Stimulated activated CD8-positive, alpha-beta memory T cell treated with anti-CD3 and anti-CD28 coated beads, Interleukin-12 subunit alpha, Interleukin-12 subunit beta, amount 100 ng/mL, for 24 hours (primary cell): ENCODE data around the gene COX7A1.
A peak's percentile ranks its signal among the peaks of the same experiment; 100 is the strongest.
"Not testable (repeated sequence)": the region's sequence is repeated elsewhere in the genome, so short reads cannot be mapped to it uniquely, and the experiment has no call there.

ENCODE experiments used
- DNase-seq: peaks from one replicate; pipeline ENCODE4 v3.0.0-alpha.2; 2020; ENCODE audit errors: extremely low read depth

Gene COX7A1

GRCh38 chr19:36141039-36141927 is 11.0 kb downstream of the COX7A1 start:
- peak; percentile 70 for DNase-seq

DNA sequence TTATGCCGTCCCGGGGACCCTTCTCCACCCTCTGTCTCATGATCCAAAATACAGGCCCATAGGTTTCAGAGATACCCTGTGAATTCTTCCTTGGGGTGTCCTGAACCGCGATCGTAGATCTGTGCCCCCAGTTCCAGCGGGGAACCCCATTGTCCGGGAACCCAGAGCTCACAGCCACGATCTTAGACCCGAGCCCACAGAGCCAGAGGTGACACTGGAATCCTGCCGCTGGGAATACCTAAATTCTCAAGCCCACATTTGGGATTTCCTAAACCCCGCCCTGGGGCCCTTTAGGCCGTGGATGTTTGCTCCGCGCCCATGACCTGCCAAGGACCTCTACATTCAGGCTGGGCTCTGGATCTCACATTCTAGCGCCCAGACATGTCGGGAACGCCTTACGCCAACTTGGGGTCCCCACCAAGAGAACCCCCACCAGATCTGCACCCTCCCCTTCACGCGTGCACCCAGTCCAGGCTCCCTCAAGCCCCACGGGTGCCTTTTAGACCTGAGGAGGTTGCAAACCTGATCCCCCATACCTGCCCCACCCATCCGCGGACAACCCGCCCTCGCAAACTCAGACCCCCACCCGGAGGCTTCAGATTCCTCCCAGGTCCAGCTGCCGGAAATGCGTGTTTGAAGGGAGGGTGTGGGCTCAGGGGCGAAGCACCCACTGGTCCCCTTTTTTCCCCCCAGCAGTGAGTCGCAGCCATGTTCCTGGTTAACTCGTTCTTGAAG is 11.8 kb downstream of the COX7A1 start:
- peak; percentile 10 for DNase-seq

GRCh38 chr19:36139473-36140303 is 12.6 kb downstream of the COX7A1 start, which contains the start of gene CAPNS1:
Gene CAPNS1 (plus strand): TSS chr19:36140066. CDS start chr19:36141012, 946 bp downstream.
- DNase-seq: peak; percentile 90

- no peak for DNase-seq
These were observed 13.2 kb downstream of the COX7A1 start for GRCh38 chr19:36139120-36139472.

GRCh38 chr19:36136964-36137686 is 15.1 kb downstream of the COX7A1 start:
- no peak for DNase-seq

- DNase-seq: not testable (repeated sequence)
These were observed 17.4 kb downstream of the COX7A1 start for GRCh38 chr19:36134867-36135266.

- DNase-seq: not testable (repeated sequence)
These were observed 21.0 kb downstream of the COX7A1 start for GRCh38 chr19:36131221-36131620.

DNA sequence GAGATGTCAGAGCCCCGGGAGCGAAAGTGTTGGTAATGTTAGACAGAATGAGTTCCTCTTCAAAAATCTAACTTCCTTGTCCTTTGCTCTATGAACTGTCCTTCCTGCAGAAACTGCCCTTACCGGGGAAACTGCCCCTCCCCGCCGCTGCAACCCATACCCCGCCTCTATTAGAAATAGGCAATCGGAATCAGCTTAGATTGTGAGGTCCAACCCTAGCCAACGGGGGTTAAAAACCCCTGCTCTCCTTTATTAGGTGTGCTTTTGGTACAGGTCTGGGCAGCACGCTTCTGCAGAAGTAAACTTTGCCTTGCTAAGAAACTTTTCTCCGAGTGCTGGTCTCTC is 23.9 kb downstream of the COX7A1 start:
- no peak for DNase-seq

DNA sequence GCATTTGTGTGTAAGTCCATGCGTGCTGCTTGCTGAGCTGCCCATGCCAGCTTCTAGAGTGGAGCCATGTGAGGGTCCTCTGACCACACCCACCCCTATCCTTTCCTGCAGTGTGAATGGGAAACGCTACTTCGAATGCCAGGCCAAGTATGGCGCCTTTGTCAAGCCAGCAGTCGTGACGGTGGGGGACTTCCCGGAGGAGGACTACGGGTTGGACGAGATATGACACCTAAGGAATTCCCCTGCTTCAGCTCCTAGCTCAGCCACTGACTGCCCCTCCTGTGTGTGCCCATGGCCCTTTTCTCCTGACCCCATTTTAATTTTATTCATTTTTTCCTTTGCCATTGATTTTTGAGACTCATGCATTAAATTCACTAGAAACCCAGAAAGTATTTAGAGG is 26.7 kb downstream of the COX7A1 start:
- no peak for DNase-seq

DNA sequence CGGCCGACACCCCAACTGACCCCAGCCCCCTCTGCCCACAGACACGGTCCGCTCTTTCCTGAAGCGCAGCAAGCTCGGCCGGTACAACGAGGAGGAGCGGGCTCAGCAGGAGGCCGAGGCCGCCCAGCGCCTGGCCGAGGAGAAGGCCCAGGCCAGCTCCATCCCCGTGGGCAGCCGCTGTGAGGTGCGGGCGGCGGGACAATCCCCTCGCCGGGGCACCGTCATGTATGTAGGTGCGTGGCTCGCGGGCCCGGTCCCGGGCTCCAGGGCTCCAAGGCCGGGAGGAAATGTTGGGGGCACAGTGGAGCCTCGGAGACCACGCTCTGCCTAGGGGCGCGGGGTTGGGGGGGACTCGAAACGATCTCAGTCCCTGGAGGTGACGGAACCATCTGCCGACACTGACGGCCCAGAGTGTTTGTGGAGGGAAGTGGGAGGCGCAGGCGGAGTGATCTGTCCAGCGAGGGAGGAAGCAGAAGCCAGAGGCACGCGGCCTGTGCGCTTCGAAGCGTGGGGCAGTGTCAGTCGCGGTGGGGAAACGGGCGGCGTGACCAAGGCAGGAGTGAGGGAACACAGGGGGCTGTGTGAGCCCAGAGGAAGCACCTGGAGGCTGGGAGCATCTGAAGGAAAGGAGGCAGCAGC is 30.6 kb downstream of the COX7A1 start:
- DNase-seq: no peak

DNA sequence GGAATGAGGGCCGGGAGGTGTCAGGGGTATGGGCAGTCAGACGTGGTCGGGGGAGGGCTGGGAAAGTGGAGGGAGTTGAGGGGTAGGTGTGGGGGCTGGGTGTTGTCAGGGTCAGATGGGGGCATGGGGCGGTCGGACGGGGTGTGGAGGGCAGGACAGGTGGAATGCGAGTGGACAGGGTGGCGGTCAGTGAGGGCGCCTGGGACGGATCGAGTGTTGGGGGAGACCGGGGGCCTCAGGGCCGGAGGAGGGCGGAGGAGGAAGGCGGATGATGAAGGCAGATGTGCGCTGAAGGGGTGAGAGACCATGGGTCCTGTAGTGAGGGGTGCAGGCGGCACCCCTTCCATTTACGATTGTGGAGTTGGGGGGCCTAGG is 31.3 kb downstream of the COX7A1 start:
- DNase-seq: no peak

DNA sequence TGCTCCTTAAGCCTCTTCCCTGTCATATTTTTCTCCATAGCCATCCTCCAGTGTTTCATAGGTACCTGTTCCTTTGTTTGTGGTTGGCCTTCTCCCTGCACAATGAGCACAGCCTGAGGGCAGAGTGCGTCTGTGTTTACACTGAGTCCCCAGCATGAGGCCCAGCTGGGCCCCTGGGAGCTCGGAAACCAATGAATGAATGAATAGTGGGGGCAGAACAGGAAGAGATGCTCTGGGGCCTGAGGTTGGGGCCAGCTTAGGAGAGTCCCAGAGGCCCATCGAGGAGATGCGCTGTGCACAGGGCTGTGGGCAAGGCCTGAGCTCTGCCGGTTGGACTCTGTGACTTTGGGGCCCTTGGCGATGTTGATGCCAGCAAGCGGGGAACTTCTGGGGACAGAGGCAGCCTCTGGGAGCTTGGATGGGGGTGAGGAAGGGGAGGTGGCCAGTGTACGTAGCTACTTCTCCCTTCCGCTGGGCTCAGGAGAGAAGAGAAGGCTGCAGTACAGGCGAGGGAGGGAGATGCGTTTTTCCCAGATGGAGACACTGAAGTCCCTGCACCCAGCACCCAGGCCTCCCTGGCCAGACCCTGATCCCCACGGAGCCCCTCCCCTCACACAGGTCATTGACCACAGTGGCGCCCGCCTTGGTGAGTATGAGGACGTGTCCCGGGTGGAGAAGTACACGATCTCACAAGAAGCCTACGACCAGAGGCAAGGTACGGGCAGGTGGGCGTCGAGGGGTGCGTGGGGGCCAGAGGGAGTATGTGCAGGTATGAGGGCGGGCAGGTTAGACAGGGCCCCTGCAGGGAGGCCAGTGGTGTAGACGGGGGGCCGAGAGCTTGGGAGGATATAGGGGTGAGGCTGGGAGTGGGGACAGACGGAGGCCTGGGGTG is 31.9 kb downstream of the COX7A1 start:
- no peak for DNase-seq

DNA sequence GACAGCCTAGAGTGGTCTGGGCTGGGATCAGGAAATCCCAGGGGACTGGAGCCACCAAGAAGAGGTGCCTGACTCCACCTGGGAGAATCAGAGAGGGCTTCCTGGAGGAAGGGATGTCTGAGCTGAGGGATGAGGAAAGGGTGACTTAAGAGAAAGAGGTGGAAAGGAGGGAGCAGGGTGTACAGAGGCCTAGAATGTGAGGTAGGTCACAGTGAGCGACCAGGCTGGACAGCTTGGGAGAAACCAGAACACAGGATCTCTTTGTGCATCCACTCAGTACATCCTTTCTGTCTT is 36.0 kb downstream of the COX7A1 start:
- DNase-seq: no peak

GRCh38 chr19:36115453-36116343 is 36.5 kb downstream of the COX7A1 start, which contains the start of gene TBCB:
Gene TBCB (plus strand): TSS chr19:36115468. CDS start chr19:36115561, 93 bp downstream.
- peak; percentile 84 for DNase-seq

GRCh38 chr19:36114721-36115452 is 37.4 kb downstream of the COX7A1 start, which contains the start of gene POLR2I:
Gene POLR2I (minus strand): TSS chr19:36114875. CDS start chr19:36114856, 19 bp downstream.
- DNase-seq: peak; percentile 95

GRCh38 chr19:36113894-36114720 is 38.1 kb downstream of the COX7A1 start:
- DNase-seq: no peak

- DNase-seq: no peak
These were observed 38.8 kb downstream of the COX7A1 start for GRCh38 chr19:36113425-36113824.
